Mammary epithelial cell (primary cell): ENCODE results near the gene TMEM151A.

Experiments used
- CTCF ChIP-seq, 2 donors: IDR thresholded peaks in 1 of 2; conservative IDR thresholded peaks in 1 of 2; 2 replicates each; pipeline ENCODE4 v1.5.1; 2011 to 2012; ENCODE audit warnings: inconsistent platforms in 2 of 2, low read length in 2 of 2, mild to moderate bottlenecking in 2 of 2, control low read depth in 1 of 2, low read depth in 1 of 2; ENCODE audit not compliant: insufficient read depth in 1 of 2; ENCODE audit errors: extremely low read depth in 1 of 2
- EZH2 ChIP-seq: IDR thresholded peaks from 2 replicates; pipeline ENCODE4 v1.6.1; 2012; ENCODE audit warnings: low read length, inconsistent platforms, borderline replicate concordance

- no peak for TF ChIP-seq CTCF (conservative IDR thresholded peaks at IDR 0.05 in 1 of 2, IDR thresholded peaks at IDR 0.05 in 1 of 2; ENCODE audit: extremely low read depth in 1 of 2, insufficient read depth in 1 of 2, low read depth in 1 of 2, low read length in 2 of 2)
- no peak for TF ChIP-seq EZH2
Measured at GRCh38 chr11:66280428-66280827, 11.3 kb upstream of the TMEM151A start.
